Omental fat pad (tissue), 4 donors: ENCODE results near the gene ERMP1. TPM values are rescaled to one million over a fixed set of nuclear protein-coding genes. Genes with fewer than 3 reads are reported as not detected.
"Not testable (repeated sequence)": the region's sequence is repeated elsewhere in the genome, so short reads cannot be mapped to it uniquely, and the experiment has no call there.

Experiments used
- ATAC-seq: fragments of 150-250 bp; one replicate; pipeline ENCODE4 v1.9.1; 2016; ENCODE audit warnings: mild to moderate bottlenecking, moderate library complexity; ENCODE audit not compliant: low FRiP score
- DNase-seq: peaks from one replicate; pipeline ENCODE4 v3.0.0-alpha.2; 2019; ENCODE audit warnings: low spot score
- CTCF ChIP-seq, 3 donors: fragments of 450-650 bp; IDR thresholded peaks; one replicate each; pipeline ENCODE4 v1.5.1; 2016 to 2017; ENCODE audit warnings: antibody characterized with exemption in 3 of 3, mild to moderate bottlenecking in 3 of 3, moderate library complexity in 2 of 3
- total RNA-seq, 4 donors: library from RNA; depleted of rRNA; stranded (reverse); fragments of >200 nt; gene quantifications; one replicate each; pipeline ENCODE4 v1.1.0, GENCODE V29; 2016

ERMP1 gene
- total RNA-seq, 4 donors from 2014 or later, result 10.7 to 18.9 (median 15.0) TPM

DNA sequence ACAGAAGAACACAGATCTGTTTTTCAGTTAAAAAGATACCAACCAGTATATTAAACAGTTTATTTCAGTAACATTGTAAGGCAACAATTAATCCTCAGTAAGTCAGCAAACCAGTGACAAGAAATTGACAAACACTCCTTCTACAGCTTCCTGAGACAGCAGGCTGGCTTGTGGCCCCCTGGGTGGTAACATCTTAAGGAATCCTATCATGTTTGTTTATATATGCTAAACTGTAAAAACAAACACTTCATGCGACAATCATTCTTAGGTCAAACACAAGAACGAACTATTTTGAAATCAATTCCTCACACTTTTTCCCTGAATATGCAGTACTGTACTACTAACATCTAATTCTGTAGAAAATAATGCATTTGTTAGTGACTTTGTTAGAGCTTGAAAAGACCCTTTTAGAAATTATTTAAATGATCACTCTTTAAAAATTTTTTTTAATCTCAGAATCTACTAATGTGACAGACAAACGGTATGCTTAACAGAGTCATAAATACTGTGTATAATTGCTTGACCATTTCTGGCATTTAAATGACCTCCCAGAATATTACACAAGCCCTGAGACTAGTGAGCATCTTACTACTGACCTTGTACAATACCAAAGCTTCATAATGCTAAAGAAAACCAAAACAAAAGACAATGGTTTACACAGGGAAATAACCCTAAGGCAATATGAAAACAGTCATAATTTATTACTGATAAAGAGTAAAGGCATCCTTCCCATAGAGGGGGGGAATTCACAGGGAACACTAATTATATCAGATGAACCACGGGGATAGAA is 48.2 kb downstream of the ERMP1 start:
- no peak for TF ChIP-seq CTCF (IDR thresholded peaks at IDR 0.05)
- ATAC-seq, result no peak
- DNase-seq, result no peak

DNA sequence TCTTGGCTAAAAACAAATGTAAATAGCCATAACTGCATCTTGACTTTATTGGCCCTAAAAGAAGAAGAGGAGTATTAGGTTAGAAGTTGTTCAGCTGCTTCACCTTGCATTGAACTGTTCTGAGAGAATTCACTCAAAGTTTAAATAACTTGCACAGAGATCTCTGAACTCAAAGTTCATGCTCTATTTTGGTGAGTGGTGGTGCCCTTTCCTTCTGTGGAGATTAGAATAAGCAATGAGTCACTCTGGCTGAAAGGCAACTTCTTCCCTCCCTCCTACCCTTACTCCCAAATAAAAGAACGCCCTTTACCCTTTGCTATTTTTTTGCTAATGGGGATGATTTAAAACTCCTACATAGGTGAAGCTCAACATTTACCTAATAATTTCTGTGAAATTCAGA is 48.9 kb downstream of the ERMP1 start:
- no peak for TF ChIP-seq CTCF (IDR thresholded peaks at IDR 0.05)
- DNase-seq (no peak), ATAC-seq (no peak)

DNA sequence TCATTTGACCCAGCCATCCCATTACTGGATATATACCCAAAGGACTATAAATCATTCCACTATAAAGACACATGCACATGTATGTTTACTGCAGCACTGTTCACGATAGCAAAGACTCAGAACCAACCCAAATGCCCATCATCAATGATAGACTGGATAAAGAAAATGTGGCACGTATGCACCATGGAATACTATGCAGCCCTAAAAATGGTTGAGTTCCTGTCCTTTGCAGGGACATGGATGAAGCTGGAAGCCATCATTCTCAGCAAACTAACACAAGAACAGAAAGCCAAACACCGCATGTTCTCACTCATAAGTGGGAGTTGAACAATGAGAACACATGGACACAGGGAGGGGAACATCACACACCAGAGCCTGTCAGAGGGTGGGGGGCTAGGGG is 49.5 kb downstream of the ERMP1 start:
- not testable (repeated sequence) for DNase-seq, ATAC-seq

GRCh38 chr9:5779705-5780218 is 53.2 kb downstream of the ERMP1 start:
- not testable (repeated sequence) for DNase-seq

DNA sequence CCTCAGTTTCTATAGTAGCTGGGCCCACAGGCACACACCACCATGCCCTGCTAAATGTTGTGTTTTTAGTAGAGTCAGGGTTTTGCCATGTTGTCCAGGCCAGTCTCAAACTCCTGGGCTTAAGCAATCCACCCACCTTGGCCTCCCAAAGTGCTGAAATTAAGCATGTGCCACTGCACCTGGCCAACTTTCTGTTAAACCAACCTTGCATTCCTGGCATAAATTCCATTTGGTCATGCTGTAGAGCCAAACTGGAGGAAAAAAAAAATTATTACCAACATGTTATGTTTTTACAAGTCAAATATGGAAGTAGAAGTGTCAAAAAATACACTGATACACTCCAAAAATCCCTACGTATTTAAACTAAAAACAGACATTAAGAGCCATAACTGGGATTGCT is 54.1 kb downstream of the ERMP1 start:
- ATAC-seq, result no peak
- no peak for DNase-seq
- TF ChIP-seq CTCF (IDR thresholded peaks at IDR 0.05), result no peak

More at GRCh38 chr9:5779705-5780218, 53.2 kb downstream of the ERMP1 start:
- not testable (repeated sequence) for ATAC-seq

DNA sequence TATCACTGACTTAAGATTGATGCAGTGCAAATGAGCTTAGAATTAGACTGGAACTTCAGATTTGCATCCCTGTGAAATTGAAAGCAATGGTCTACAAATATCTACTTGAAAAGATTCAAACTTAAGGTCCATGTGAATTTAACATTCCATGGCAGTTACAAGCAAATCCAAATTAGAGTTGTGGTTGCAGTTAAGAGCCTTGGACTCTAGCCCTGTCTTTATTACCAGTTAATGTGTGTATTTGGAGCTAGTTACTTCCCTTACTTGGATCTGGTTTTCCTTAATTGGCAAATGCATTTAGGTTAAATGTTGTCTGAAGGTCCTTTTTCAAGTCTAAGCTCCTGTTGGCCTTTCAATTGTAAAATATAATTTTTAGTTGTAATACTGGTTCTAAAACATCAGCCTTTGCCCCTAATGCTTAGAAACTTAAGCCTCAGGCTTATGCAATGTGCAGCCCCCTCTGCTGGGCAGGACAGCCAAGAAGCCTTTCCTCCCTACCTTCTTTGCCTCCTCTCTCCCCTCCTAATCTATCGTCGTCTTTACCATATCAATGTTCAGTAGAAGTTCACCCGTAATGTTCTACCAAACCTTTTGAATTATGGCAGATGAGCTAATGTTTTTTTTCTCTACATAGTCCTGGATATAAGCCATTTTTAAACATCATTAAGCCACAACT is 59.5 kb downstream of the ERMP1 start:
- ATAC-seq (no peak), DNase-seq (no peak)
- TF ChIP-seq CTCF (IDR thresholded peaks at IDR 0.05), result no peak

- no peak for ATAC-seq
- no peak for TF ChIP-seq CTCF (IDR thresholded peaks at IDR 0.05)
These were observed 64.7 kb downstream of the ERMP1 start for GRCh38 chr9:5767968-5768932.

More at GRCh38 chr9:5767968-5768932, 64.7 kb downstream of the ERMP1 start:
- DNase-seq, result no peak
